AG10803 (cell line): ENCODE results near the gene ERO1B.
A peak's percentile ranks its signal among the peaks of the same experiment; 100 is the strongest.

ENCODE experiments used
- DNase-seq: peaks from one replicate; pipeline ENCODE4 v3.0.0; 2010; ENCODE audit warnings: low read depth
- H3K4me3 ChIP-seq: 2 replicates; pipeline ENCODE4 v1.5.1; 2011; ENCODE audit warnings: mild to moderate bottlenecking, low read length, control low read depth
- CTCF ChIP-seq: conservative IDR thresholded peaks from 2 replicates; pipeline ENCODE4 v1.5.1; 2011; ENCODE audit warnings: mild to moderate bottlenecking, low read length, control low read depth, inconsistent platforms

ERO1B gene

GRCh38 chr1:236282719-236283118 lies 961 bp upstream of the ERO1B start:
- no peak overlapping the region for H3K4me3 ChIP-seq
- no peak for TF ChIP-seq CTCF

GRCh38 chr1:236282425-236282716 lies 613 bp upstream of the ERO1B start:
- peak overlapping the region; percentile 76 for H3K4me3 ChIP-seq
- no peak for DNase-seq
- no peak for TF ChIP-seq CTCF

More at GRCh38 chr1:236282719-236283118, 961 bp upstream of the ERO1B start:
- DNase-seq = no peak

- H3K4me3 ChIP-seq = peak overlapping the region; percentile 76
- peak; percentile 8 for DNase-seq
- no peak for TF ChIP-seq CTCF
Measured at GRCh38 chr1:236281198-236281653, 532 bp downstream of the ERO1B start.

GRCh38 chr1:236280438-236281197 lies 1.1 kb downstream of the ERO1B start:
- no peak for TF ChIP-seq CTCF
- peak overlapping the region; percentile 76 for H3K4me3 ChIP-seq
- DNase-seq = no peak

- no peak for TF ChIP-seq CTCF
- no peak for DNase-seq
- H3K4me3 ChIP-seq = no peak overlapping the region
Measured at GRCh38 chr1:236275586-236275985, 6.2 kb downstream of the ERO1B start.

- no peak overlapping the region for H3K4me3 ChIP-seq
- no peak for DNase-seq
- no peak for TF ChIP-seq CTCF
Measured at GRCh38 chr1:236275061-236275460, 6.7 kb downstream of the ERO1B start.

- no peak for DNase-seq
- no peak for TF ChIP-seq CTCF
- H3K4me3 ChIP-seq = no peak overlapping the region
Measured at GRCh38 chr1:236273358-236273757, 8.4 kb downstream of the ERO1B start.
